ENCODE data around the gene MID2.
"Not testable (repeated sequence)": the region's sequence is repeated elsewhere in the genome, so short reads cannot be mapped to it uniquely, and the experiment has no call there.

The MID2 gene

GRCh38 chrX:107935664-107936433, 110.2 kb downstream of the MID2 start:
- no peaks in the 10 kb centered on the region for H4K20me1 ChIP-seq (ENCODE audit: insufficient read depth, low read length, poor library complexity, severe bottlenecking)
- H3K9ac ChIP-seq (ENCODE audit: low read depth, low read length, poor library complexity, severe bottlenecking), result no peak overlapping the region
- no peak for TF ChIP-seq EZH2phosphoT487 (IDR thresholded peaks at IDR 0.05; ENCODE audit: borderline replicate concordance)
- no peak overlapping the region for H3K4me3 ChIP-seq (ENCODE audit: low read length, poor library complexity, severe bottlenecking)
- no peaks in the 10 kb centered on the region for H3K36me3 ChIP-seq (ENCODE audit: insufficient read depth, low read length)
- no peaks in the 10 kb centered on the region for H3F3A ChIP-seq (ENCODE audit: low read depth)
- H3K4me2 ChIP-seq (ENCODE audit: low read depth, low read length, poor library complexity, severe bottlenecking), result no peak overlapping the region
- H3K9me3 ChIP-seq (ENCODE audit: insufficient read depth, low read depth, low read length), result no peaks in the 10 kb centered on the region
- no peaks in the 10 kb centered on the region for H3K9me2 ChIP-seq (replicated peaks; ENCODE audit: low read depth, low read length)
- no peaks in the 10 kb centered on the region for H3K79me2 ChIP-seq (ENCODE audit: insufficient read depth, low read length)
- no peaks in the 10 kb centered on the region for H3K27me3 ChIP-seq (ENCODE audit: insufficient read depth, low read length, poor library complexity, severe bottlenecking)
- H3K4me1 ChIP-seq (ENCODE audit: insufficient read depth, low read length, poor library complexity, severe bottlenecking), result no peaks in the 10 kb centered on the region
- H2AFZ ChIP-seq (ENCODE audit: low read length), result no peak overlapping the region

GRCh38 chrX:107936434-107936730, 110.7 kb downstream of the MID2 start:
- no peak overlapping the region for H3K4me2 ChIP-seq (ENCODE audit: low read depth, low read length, poor library complexity, severe bottlenecking)
- no peaks in the 10 kb centered on the region for H3K36me3 ChIP-seq (ENCODE audit: insufficient read depth, low read length)
- no peaks in the 10 kb centered on the region for H4K20me1 ChIP-seq (ENCODE audit: insufficient read depth, low read length, poor library complexity, severe bottlenecking)
- H3K79me2 ChIP-seq (ENCODE audit: insufficient read depth, low read length), result no peaks in the 10 kb centered on the region
- H3K9me3 ChIP-seq (ENCODE audit: insufficient read depth, low read depth, low read length), result no peaks in the 10 kb centered on the region
- H2AFZ ChIP-seq (ENCODE audit: low read length), result no peak overlapping the region
- no peak overlapping the region for H3K4me3 ChIP-seq (ENCODE audit: low read length, poor library complexity, severe bottlenecking)
- H3K27me3 ChIP-seq (ENCODE audit: insufficient read depth, low read length, poor library complexity, severe bottlenecking), result no peaks in the 10 kb centered on the region
- no peaks in the 10 kb centered on the region for H3F3A ChIP-seq (ENCODE audit: low read depth)
- no peak for TF ChIP-seq EZH2phosphoT487 (IDR thresholded peaks at IDR 0.05; ENCODE audit: borderline replicate concordance)
- TF ChIP-seq CTCF (conservative IDR thresholded peaks at IDR 0.05; ENCODE audit: low read length), result no peak
- no peak overlapping the region for H3K9ac ChIP-seq (ENCODE audit: low read depth, low read length, poor library complexity, severe bottlenecking)
- no peaks in the 10 kb centered on the region for H3K9me2 ChIP-seq (replicated peaks; ENCODE audit: low read depth, low read length)
- no peaks in the 10 kb centered on the region for H3K4me1 ChIP-seq (ENCODE audit: insufficient read depth, low read length, poor library complexity, severe bottlenecking)

- H4K20me1 ChIP-seq (ENCODE audit: insufficient read depth, low read length, poor library complexity, severe bottlenecking), result no peaks in the 10 kb centered on the region
- H3K36me3 ChIP-seq (ENCODE audit: insufficient read depth, low read length), result no peaks in the 10 kb centered on the region
- no peak overlapping the region for H3K9ac ChIP-seq (ENCODE audit: low read depth, low read length, poor library complexity, severe bottlenecking)
- no peak overlapping the region for H3K4me3 ChIP-seq (ENCODE audit: low read length, poor library complexity, severe bottlenecking)
- no peaks in the 10 kb centered on the region for H3K9me2 ChIP-seq (replicated peaks; ENCODE audit: low read depth, low read length)
- H3K4me2 ChIP-seq (ENCODE audit: low read depth, low read length, poor library complexity, severe bottlenecking), result no peak overlapping the region
- no peaks in the 10 kb centered on the region for H3K4me1 ChIP-seq (ENCODE audit: insufficient read depth, low read length, poor library complexity, severe bottlenecking)
- no peak for TF ChIP-seq EZH2phosphoT487 (IDR thresholded peaks at IDR 0.05; ENCODE audit: borderline replicate concordance)
- no peaks in the 10 kb centered on the region for H3K79me2 ChIP-seq (ENCODE audit: insufficient read depth, low read length)
- H3K27me3 ChIP-seq (ENCODE audit: insufficient read depth, low read length, poor library complexity, severe bottlenecking), result no peaks in the 10 kb centered on the region
- H3F3A ChIP-seq (ENCODE audit: low read depth), result no peaks in the 10 kb centered on the region
- no peak overlapping the region for H2AFZ ChIP-seq (ENCODE audit: low read length)
- H3K9me3 ChIP-seq (ENCODE audit: insufficient read depth, low read depth, low read length), result no peaks in the 10 kb centered on the region
Measured at GRCh38 chrX:107940095-107940494, 114.4 kb downstream of the MID2 start.

GRCh38 chrX:107955337-107955736, 129.7 kb downstream of the MID2 start:
- H3F3A ChIP-seq (ENCODE audit: low read depth); H3K27me3 ChIP-seq (ENCODE audit: insufficient read depth, low read length, poor library complexity, severe bottlenecking); H3K4me3 ChIP-seq (ENCODE audit: low read length, poor library complexity, severe bottlenecking); H2AFZ ChIP-seq (ENCODE audit: low read length); H4K20me1 ChIP-seq (ENCODE audit: insufficient read depth, low read length, poor library complexity, severe bottlenecking); H3K36me3 ChIP-seq (ENCODE audit: insufficient read depth, low read length); H3K9ac ChIP-seq (ENCODE audit: low read depth, low read length, poor library complexity, severe bottlenecking); H3K9me2 ChIP-seq (replicated peaks; ENCODE audit: low read depth, low read length); H3K4me1 ChIP-seq (ENCODE audit: insufficient read depth, low read length, poor library complexity, severe bottlenecking); H3K4me2 ChIP-seq (ENCODE audit: low read depth, low read length, poor library complexity, severe bottlenecking); H3K9me3 ChIP-seq (ENCODE audit: insufficient read depth, low read depth, low read length); H3K79me2 ChIP-seq (ENCODE audit: insufficient read depth, low read length): not testable (repeated sequence)
